HepG2 (cell line): ENCODE measurements around the gene ADGRL2. TPM values are rescaled to one million over a fixed set of nuclear protein-coding genes. Genes with fewer than 3 reads are reported as not detected.

ENCODE experiments used
- ATAC-seq: fragments of 200-7000 bp; cut with Tn5 transposase; 3 replicates; pipeline ENCODE4 v1.9.1; 2020; ENCODE audit warnings: mild to moderate bottlenecking, moderate library complexity
- BruUV-seq: library from RNA; stranded (reverse); fragments of 400-500 nt; replicated peaks from 2 replicates; lab custom pipeline; 2021; lab: Mats Ljungman, UMichigan
- CTCF ChIA-PET: fragments of 300-600 bp; formaldehyde crosslinking; extraction: SDS; loops from one replicate; lab custom pipeline; 2021; ENCODE audit warnings: low total read pairs, inconsistent platforms, low intra/inter-chr PET ratio; lab: Yijun Ruan, JAX
- POLR2A ChIA-PET: fragments of 350-600 bp; sonication (Branson Sonifier 250); formaldehyde crosslinking; loops from one replicate; lab custom pipeline; 2020; ENCODE audit warnings: antibody characterized with exemption, inconsistent platforms; lab: Yijun Ruan, JAX
- DNase-seq: peaks from one replicate; pipeline ENCODE4 v3.0.0-alpha.2; 2015; ENCODE audit warnings: low spot score
- FAIRE-seq: peaks from 3 replicates; lab custom pipeline; 2011; peaks lifted over from hg19 to GRCh38; lab: Jason Lieb, UNC
- H2AFZ ChIP-seq: one replicate; pipeline ENCODE4 v1.6.1; 2011; ENCODE audit warnings: low read length, inconsistent platforms
- H3K27ac ChIP-seq: fragments of 300-600 bp; 3 replicates; pipeline ENCODE4 v1.8.0; 2011; ENCODE audit warnings: mixed run types, mild to moderate bottlenecking, mixed read lengths, low read length, inconsistent platforms; ENCODE audit not compliant: insufficient read depth; ENCODE audit errors: extremely low read length
- H3K27me3 ChIP-seq, 2 experiments: fragments of 200-600 bp in 1 of 2; 2 replicates in 1 of 2; 3 replicates in 1 of 2; pipeline versions ENCODE4 v1.6.0 to v1.8.0; 2011; ENCODE audit warnings: low read length in 2 of 2, mild to moderate bottlenecking in 2 of 2, moderate library complexity in 2 of 2, inconsistent platforms in 1 of 2; ENCODE audit not compliant: insufficient read depth in 2 of 2, control insufficient read depth in 1 of 2
- H3K36me3 ChIP-seq, 2 experiments: fragments of 200-600 bp in 1 of 2; replicated peaks in 1 of 2; 2 replicates in 1 of 2; 3 replicates in 1 of 2; pipeline versions ENCODE4 v1.5.1 to v1.8.0; 2011; ENCODE audit warnings: low read length in 2 of 2, inconsistent platforms in 1 of 2; ENCODE audit not compliant: insufficient read depth in 2 of 2, control insufficient read depth in 1 of 2
- H3K4me1 ChIP-seq: 2 replicates; pipeline ENCODE4 v1.5.1; 2012; ENCODE audit warnings: low read length, inconsistent platforms; ENCODE audit not compliant: insufficient read depth
- H3K4me2 ChIP-seq: 2 replicates; pipeline ENCODE4 v1.6.0; 2011; ENCODE audit warnings: low read depth, low read length, inconsistent platforms
- H3K4me3 ChIP-seq, 3 experiments: fragments of 200-600 bp in 1 of 3; sonication (generic), shearing (Covaris generic) in 1 of 3; replicated peaks in 1 of 3; 2 replicates each; pipeline ENCODE4 v1.5.1; 2011 to 2016; ENCODE audit warnings: low read length in 3 of 3, inconsistent platforms in 2 of 3, low read depth in 2 of 3, mild to moderate bottlenecking in 2 of 3, control low read depth in 1 of 3, mixed read lengths in 1 of 3; ENCODE audit not compliant: insufficient read depth in 1 of 3
- H3K79me2 ChIP-seq: one replicate; pipeline ENCODE4 v1.6.1; 2011; ENCODE audit warnings: low read length, inconsistent platforms; ENCODE audit not compliant: insufficient read depth
- H3K9ac ChIP-seq: 2 replicates; pipeline ENCODE4 v1.6.0; 2011; ENCODE audit warnings: mild to moderate bottlenecking, low read depth, low read length, inconsistent platforms; ENCODE audit not compliant: insufficient read depth
- H3K9me3 ChIP-seq: 2 replicates; pipeline ENCODE4 v1.5.1; 2012; ENCODE audit warnings: mild to moderate bottlenecking, low read length
- H4K20me1 ChIP-seq: 2 replicates; pipeline ENCODE4 v1.6.0; 2011; ENCODE audit warnings: inconsistent platforms, mild to moderate bottlenecking, low read length, moderate library complexity; ENCODE audit not compliant: insufficient read depth
- BORCS8-MEF2B ChIP-seq: sonication (generic); formaldehyde crosslinking; IDR thresholded peaks from 2 replicates; pipeline ENCODE4 v1.8.0; 2022; ENCODE audit warnings: mild to moderate bottlenecking, missing genetic modification reagents
- KDM5A ChIP-seq: fragments of 200-600 bp; sonication (generic); IDR thresholded peaks from 2 replicates; pipeline ENCODE4 v1.7.0; 2018; ENCODE audit warnings: antibody characterized with exemption, mild to moderate bottlenecking, low read length, borderline replicate concordance
- PHF5A ChIP-seq: IDR thresholded peaks from one replicate; pipeline ENCODE4 v1.6.1; 2018; ENCODE audit warnings: low read depth, missing genetic modification reagents; ENCODE audit not compliant: unreplicated experiment
- SIX4 ChIP-seq: sonication (generic); formaldehyde crosslinking; IDR thresholded peaks from 2 replicates; pipeline ENCODE4 v1.4.0; 2020; ENCODE audit warnings: missing genetic modification reagents
- ZNF367 ChIP-seq: sonication (generic); formaldehyde crosslinking; IDR thresholded peaks from 2 replicates; pipeline ENCODE4 v1.4.0; 2020; ENCODE audit warnings: missing genetic modification reagents, borderline replicate concordance
- ZNF549 ChIP-seq: sonication (generic); formaldehyde crosslinking; IDR thresholded peaks from 2 replicates; pipeline ENCODE4 v1.5.0; 2020; ENCODE audit warnings: missing genetic modification reagents
- WGBS: methylation state at CpG from one replicate; pipeline ENCODE4 v1.1.6; 2017; ENCODE audit warnings: low lambda C conversion rate; 5-methylcytosine and 5-hydroxymethylcytosine counted together
- in situ Hi-C: cut with HindIII; loops from 2 replicates; pipeline ENCODE4 v1.10.0; 2017; ENCODE audit warnings: low pct_unique_long_range_greater_than_20kb; ENCODE audit not compliant: extremely low pct_ligation_motif_present
- intact Hi-C: fragments of 100-400 bp; cut with micrococcal nuclease; formaldehyde crosslinking; loops from one replicate; pipeline ENCODE4 v1.10.0; 2022; ENCODE audit not compliant: unreplicated experiment
- polyA plus RNA-seq, 8 experiments: library from polyadenylated mRNA; depleted of rRNA in 3 of 8; stranded (reverse) in 7 of 8; unstranded in 1 of 8; fragments of >200 nt; fragmentation: Illumina TruSeq in 4 of 8; extraction: Trizol in 4 of 8; gene quantifications; 2 replicates each; pipeline versions ENCODE4 v1.2.1 to v1.2.3, GENCODE V29; 2011 to 2016; ENCODE audit warnings: low read depth in 4 of 8, missing spikeins in 1 of 8, mixed read lengths in 1 of 8; ENCODE audit not compliant: insufficient read depth in 1 of 8
- total RNA-seq, 5 experiments: library from RNA; depleted of rRNA; stranded (reverse); fragments of >200 nt; fragmentation: Illumina TruSeq; extraction: Trizol; gene quantifications; 2 replicates each; pipeline ENCODE4 v1.2.3, GENCODE V29; 2016; ENCODE audit warnings: low read depth in 1 of 5
- TF ChIP-seq, protein P1 (sequence below): sonication (generic); formaldehyde crosslinking; IDR thresholded peaks from 2 replicates; pipeline ENCODE4 v1.4.0; 2020; ENCODE audit warnings: missing genetic modification reagents, mild to moderate bottlenecking, borderline replicate concordance
- TF ChIP-seq, protein P2 (sequence below): sonication (generic); formaldehyde crosslinking; IDR thresholded peaks from 2 replicates; pipeline ENCODE4 v1.4.0; 2020; ENCODE audit warnings: mild to moderate bottlenecking, missing genetic modification reagents
- TF ChIP-seq, protein P3 (sequence below): IDR thresholded peaks from 2 replicates; pipeline ENCODE4 v1.6.1; 2016; ENCODE audit warnings: missing genetic modification reagents, missing compliant biosample characterization
- TF ChIP-seq, protein P4 (sequence below): sonication (generic); formaldehyde crosslinking; IDR thresholded peaks from 2 replicates; pipeline ENCODE4 v1.5.0; 2020; ENCODE audit warnings: mild to moderate bottlenecking, missing genetic modification reagents
- TF ChIP-seq, protein P5 (sequence below): sonication (generic); formaldehyde crosslinking; IDR thresholded peaks from 2 replicates; pipeline ENCODE4 v1.9.0; 2021; ENCODE audit warnings: missing genetic modification reagents, borderline replicate concordance
- TF ChIP-seq, protein P6 (sequence below): sonication (generic); formaldehyde crosslinking; IDR thresholded peaks from 2 replicates; pipeline ENCODE4 v1.4.0; 2020; ENCODE audit warnings: mild to moderate bottlenecking, low read depth, missing genetic modification reagents

Gene ADGRL2
- total and polyA plus RNA-seq, 2 of the 13 experiments (the other 11 are each of a cell fraction or from before 2014, with no cell fraction given), result 15.3 to 31.6 TPM

DNA sequence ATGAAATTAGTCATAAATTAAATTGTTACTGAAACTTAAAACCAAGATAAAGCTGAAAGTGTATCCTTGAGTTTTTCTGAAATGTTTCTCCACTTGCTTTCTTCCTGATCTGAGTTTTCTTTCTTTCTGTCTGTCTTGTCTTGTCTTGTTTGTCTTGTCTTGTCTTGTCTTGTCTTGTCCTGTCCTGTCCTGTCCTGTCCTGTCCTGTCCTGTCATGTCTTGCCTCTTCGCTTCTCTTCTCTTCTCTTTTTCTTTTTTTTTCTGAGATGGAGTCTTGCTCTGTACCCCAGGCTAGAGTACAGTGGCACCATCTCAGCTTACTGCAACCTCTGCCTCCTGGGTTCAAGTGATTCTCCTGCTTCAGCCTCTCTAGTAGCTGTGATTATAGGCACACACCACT, 73.7 kb downstream of the ADGRL2 start:
- no peak overlapping the region for H2AFZ ChIP-seq
- ChIA-PET CTCF (no interaction called here), POLR2A (no interaction called here)
- no peak overlapping the region for H3K4me3 ChIP-seq
- in situ Hi-C loops (no loop called here), intact Hi-C loops (no loop called here)
- TF ChIP-seq, protein P1, sequence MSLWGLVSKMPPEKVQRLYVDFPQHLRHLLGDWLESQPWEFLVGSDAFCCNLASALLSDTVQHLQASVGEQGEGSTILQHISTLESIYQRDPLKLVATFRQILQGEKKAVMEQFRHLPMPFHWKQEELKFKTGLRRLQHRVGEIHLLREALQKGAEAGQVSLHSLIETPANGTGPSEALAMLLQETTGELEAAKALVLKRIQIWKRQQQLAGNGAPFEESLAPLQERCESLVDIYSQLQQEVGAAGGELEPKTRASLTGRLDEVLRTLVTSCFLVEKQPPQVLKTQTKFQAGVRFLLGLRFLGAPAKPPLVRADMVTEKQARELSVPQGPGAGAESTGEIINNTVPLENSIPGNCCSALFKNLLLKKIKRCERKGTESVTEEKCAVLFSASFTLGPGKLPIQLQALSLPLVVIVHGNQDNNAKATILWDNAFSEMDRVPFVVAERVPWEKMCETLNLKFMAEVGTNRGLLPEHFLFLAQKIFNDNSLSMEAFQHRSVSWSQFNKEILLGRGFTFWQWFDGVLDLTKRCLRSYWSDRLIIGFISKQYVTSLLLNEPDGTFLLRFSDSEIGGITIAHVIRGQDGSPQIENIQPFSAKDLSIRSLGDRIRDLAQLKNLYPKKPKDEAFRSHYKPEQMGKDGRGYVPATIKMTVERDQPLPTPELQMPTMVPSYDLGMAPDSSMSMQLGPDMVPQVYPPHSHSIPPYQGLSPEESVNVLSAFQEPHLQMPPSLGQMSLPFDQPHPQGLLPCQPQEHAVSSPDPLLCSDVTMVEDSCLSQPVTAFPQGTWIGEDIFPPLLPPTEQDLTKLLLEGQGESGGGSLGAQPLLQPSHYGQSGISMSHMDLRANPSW (CRISPR knock-in tag), result no peak
- TF ChIP-seq ZNF367 (CRISPR knock-in tag) (no peak), PHF5A (CRISPR knock-in tag) (no peak), KDM5A (no peak), SIX4 (no peak), ZNF549 (CRISPR knock-in tag) (no peak), BORCS8-MEF2B (CRISPR knock-in tag) (no peak)
- TF ChIP-seq, protein P2, sequence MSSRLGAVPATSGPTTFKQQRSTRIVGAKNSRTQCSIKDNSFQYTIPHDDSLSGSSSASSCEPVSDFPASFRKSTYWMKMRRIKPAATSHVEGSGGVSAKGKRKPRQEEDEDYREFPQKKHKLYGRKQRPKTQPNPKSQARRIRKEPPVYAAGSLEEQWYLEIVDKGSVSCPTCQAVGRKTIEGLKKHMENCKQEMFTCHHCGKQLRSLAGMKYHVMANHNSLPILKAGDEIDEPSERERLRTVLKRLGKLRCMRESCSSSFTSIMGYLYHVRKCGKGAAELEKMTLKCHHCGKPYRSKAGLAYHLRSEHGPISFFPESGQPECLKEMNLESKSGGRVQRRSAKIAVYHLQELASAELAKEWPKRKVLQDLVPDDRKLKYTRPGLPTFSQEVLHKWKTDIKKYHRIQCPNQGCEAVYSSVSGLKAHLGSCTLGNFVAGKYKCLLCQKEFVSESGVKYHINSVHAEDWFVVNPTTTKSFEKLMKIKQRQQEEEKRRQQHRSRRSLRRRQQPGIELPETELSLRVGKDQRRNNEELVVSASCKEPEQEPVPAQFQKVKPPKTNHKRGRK (CRISPR knock-in tag), result no peak
- TF ChIP-seq, protein P3, sequence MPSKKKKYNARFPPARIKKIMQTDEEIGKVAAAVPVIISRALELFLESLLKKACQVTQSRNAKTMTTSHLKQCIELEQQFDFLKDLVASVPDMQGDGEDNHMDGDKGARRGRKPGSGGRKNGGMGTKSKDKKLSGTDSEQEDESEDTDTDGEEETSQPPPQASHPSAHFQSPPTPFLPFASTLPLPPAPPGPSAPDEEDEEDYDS (CRISPR knock-in tag), result no peak
- TF ChIP-seq, protein P4, sequence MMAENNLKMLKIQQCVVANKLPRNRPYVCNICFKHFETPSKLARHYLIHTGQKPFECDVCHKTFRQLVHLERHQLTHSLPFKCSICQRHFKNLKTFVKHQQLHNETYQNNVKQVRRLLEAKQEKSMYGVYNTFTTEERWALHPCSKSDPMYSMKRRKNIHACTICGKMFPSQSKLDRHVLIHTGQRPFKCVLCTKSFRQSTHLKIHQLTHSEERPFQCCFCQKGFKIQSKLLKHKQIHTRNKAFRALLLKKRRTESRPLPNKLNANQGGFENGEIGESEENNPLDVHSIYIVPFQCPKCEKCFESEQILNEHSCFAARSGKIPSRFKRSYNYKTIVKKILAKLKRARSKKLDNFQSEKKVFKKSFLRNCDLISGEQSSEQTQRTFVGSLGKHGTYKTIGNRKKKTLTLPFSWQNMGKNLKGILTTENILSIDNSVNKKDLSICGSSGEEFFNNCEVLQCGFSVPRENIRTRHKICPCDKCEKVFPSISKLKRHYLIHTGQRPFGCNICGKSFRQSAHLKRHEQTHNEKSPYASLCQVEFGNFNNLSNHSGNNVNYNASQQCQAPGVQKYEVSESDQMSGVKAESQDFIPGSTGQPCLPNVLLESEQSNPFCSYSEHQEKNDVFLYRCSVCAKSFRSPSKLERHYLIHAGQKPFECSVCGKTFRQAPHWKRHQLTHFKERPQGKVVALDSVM (CRISPR knock-in tag), result no peak
- TF ChIP-seq, protein P5, sequence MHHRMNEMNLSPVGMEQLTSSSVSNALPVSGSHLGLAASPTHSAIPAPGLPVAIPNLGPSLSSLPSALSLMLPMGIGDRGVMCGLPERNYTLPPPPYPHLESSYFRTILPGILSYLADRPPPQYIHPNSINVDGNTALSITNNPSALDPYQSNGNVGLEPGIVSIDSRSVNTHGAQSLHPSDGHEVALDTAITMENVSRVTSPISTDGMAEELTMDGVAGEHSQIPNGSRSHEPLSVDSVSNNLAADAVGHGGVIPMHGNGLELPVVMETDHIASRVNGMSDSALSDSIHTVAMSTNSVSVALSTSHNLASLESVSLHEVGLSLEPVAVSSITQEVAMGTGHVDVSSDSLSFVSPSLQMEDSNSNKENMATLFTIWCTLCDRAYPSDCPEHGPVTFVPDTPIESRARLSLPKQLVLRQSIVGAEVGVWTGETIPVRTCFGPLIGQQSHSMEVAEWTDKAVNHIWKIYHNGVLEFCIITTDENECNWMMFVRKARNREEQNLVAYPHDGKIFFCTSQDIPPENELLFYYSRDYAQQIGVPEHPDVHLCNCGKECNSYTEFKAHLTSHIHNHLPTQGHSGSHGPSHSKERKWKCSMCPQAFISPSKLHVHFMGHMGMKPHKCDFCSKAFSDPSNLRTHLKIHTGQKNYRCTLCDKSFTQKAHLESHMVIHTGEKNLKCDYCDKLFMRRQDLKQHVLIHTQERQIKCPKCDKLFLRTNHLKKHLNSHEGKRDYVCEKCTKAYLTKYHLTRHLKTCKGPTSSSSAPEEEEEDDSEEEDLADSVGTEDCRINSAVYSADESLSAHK (CRISPR knock-in tag), result no peak
- TF ChIP-seq, protein P6, sequence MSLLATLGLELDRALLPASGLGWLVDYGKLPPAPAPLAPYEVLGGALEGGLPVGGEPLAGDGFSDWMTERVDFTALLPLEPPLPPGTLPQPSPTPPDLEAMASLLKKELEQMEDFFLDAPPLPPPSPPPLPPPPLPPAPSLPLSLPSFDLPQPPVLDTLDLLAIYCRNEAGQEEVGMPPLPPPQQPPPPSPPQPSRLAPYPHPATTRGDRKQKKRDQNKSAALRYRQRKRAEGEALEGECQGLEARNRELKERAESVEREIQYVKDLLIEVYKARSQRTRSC (CRISPR knock-in tag), result no peak
- H3K27me3 ChIP-seq, result no peaks in the 10 kb centered on the region
- no TSS peak for BruUV-seq
- DNase-seq (no peak), FAIRE-seq (no peak), ATAC-seq (no peak)
- no peaks in the 10 kb centered on the region for H3K79me2 ChIP-seq
- no peak overlapping the region for H3K9ac ChIP-seq
- no peaks in the 10 kb centered on the region; the same call in 1 of the 2 replicates for H3K9me3 ChIP-seq
- no peaks in the 10 kb centered on the region for H3K4me1 ChIP-seq
- H3K27ac ChIP-seq, result no peak overlapping the region
- H4K20me1 ChIP-seq, result no peaks in the 10 kb centered on the region
- no peaks in the 10 kb centered on the region for H3K36me3 ChIP-seq
- 38% methylated on average over 1 of the region's 1 CpG for whole genome bisulfite sequencing
- no peak overlapping the region for H3K4me2 ChIP-seq
